Stomach (tissue), 4 donors: ENCODE results near the gene PCDH9.

Experiments used
- CTCF ChIP-seq, 7 experiments: fragments of 450-650 bp in 4 of 7; fragments of 200-600 bp in 3 of 7; sonication (generic) in 3 of 7; IDR thresholded peaks; one replicate each; pipeline ENCODE4 v1.5.1; 2016 to 2019; ENCODE audit warnings: antibody characterized with exemption in 7 of 7, control low read depth in 2 of 7, mild to moderate bottlenecking in 1 of 7
- EP300 ChIP-seq: sonication (generic); formaldehyde crosslinking; IDR thresholded peaks from one replicate; pipeline ENCODE4 v1.6.1; 2017; ENCODE audit warnings: antibody characterized with exemption
- POLR2A ChIP-seq, 4 donors: fragments of 450-650 bp; IDR thresholded peaks; one replicate each; pipeline ENCODE4 v1.6.1; 2016; ENCODE audit warnings: antibody characterized with exemption in 4 of 4, control low read depth in 2 of 4, mild to moderate bottlenecking in 1 of 4, moderate library complexity in 1 of 4
- POLR2AphosphoS5 ChIP-seq, 3 donors: sonication (generic); formaldehyde crosslinking; IDR thresholded peaks; one replicate each; pipeline ENCODE4 v1.6.1; 2016; ENCODE audit warnings: antibody characterized with exemption in 3 of 3

- no peak for TF ChIP-seq EP300
- TF ChIP-seq CTCF (IDR thresholded peaks at IDR 0.05), result no peak
- no peak for TF ChIP-seq POLR2A (IDR thresholded peaks at IDR 0.05)
- TF ChIP-seq POLR2AphosphoS5 (IDR thresholded peaks at IDR 0.05), result no peak
Observed at GRCh38 chr13:66483712-66484111, 746.4 kb downstream of the PCDH9 start.
